Stimulated activated CD4-positive, alpha-beta T cell treated with anti-CD3 and anti-CD28 coated beads, TNF-alpha, amount 100 ng/mL, for 1 hour (primary cell): ENCODE data around the gene KIF24.
"Not testable (repeated sequence)": the region's sequence is repeated elsewhere in the genome, so short reads cannot be mapped to it uniquely, and the experiment has no call there.

Source experiments
- DNase-seq, 3 donors: peaks; one replicate each; pipeline ENCODE4 v3.0.0-alpha.2; 2020; ENCODE audit warnings: low read depth in 3 of 3, low spot score in 1 of 3

KIF24 gene

GRCh38 chr9:34366365-34366764 lies 37.3 kb upstream of the KIF24 start:
- no peak for DNase-seq

- no peak for DNase-seq
Observed at GRCh38 chr9:34365282-34365681, 36.2 kb upstream of the KIF24 start.

DNA sequence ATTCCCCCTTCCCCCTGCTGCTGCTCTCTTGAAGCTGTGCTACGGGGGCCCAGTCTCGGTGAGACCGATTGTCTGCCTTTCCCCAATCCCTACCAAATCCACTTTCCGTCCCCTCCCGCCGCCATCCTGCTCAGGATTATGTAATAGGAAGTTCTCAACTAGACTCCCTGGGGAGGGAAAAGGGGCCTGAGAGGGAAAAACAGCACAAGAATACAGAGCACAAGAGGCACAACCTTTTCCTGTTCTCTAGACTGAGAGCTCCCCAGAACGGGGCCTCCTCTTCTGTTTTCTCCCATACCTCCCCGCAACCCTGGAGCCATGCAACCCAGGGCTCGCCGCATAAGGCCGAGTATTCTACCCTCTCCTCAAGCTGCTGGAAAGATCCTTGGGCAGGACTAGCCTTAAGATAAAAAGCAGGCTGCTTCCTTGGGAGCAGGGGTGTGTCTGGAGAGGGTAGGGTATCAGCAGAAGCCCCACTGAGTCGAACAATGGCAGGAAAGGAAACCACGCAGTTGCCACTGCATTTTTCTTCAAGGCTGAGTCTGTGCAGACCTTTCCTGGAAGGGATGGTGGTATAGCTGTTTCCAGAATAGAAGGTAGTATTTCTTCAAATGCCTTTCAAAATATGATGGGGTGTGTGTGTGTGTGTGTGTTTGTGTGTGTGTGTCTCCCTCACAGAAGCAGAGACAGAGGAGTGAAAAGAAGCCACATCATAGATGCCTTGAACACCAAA lies 34.7 kb upstream of the KIF24 start:
- no peak for DNase-seq

- DNase-seq: no peak
Observed at GRCh38 chr9:34362614-34363214, 33.6 kb upstream of the KIF24 start.

DNA sequence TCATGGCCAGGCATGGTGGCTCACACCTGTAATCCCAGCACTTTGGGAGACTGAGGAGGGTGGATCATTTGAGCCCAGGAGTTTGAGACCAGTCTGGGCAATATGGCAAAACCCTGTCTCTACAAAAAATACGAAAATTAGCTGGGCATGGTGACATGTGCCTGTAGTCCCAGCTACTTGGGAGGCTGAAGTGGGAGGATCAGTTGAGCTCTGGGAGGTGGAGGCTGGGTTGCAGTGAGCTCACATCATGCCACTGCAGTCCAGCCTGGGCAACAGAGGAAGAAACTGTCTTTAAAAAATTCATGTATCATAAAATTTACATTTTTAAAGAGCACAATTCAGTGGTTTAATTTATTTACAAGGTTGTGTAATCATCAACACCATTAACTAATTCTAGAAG lies 23.9 kb upstream of the KIF24 start:
- DNase-seq: not testable (repeated sequence)

GRCh38 chr9:34352122-34352652 lies 23.1 kb upstream of the KIF24 start:
- DNase-seq: not testable (repeated sequence)

- DNase-seq: no peak
Observed at GRCh38 chr9:34349324-34349723, 20.3 kb upstream of the KIF24 start.

GRCh38 chr9:34347800-34348158 lies 18.7 kb upstream of the KIF24 start:
- no peak for DNase-seq

- DNase-seq: no peak
Observed at GRCh38 chr9:34346873-34347799, 18.1 kb upstream of the KIF24 start.

GRCh38 chr9:34343605-34344004 lies 14.5 kb upstream of the KIF24 start:
- DNase-seq: no peak

GRCh38 chr9:34343090-34343489 lies 14.0 kb upstream of the KIF24 start:
- no peak for DNase-seq

- DNase-seq: no peak
Observed at GRCh38 chr9:34341659-34342295, 12.7 kb upstream of the KIF24 start.

DNA sequence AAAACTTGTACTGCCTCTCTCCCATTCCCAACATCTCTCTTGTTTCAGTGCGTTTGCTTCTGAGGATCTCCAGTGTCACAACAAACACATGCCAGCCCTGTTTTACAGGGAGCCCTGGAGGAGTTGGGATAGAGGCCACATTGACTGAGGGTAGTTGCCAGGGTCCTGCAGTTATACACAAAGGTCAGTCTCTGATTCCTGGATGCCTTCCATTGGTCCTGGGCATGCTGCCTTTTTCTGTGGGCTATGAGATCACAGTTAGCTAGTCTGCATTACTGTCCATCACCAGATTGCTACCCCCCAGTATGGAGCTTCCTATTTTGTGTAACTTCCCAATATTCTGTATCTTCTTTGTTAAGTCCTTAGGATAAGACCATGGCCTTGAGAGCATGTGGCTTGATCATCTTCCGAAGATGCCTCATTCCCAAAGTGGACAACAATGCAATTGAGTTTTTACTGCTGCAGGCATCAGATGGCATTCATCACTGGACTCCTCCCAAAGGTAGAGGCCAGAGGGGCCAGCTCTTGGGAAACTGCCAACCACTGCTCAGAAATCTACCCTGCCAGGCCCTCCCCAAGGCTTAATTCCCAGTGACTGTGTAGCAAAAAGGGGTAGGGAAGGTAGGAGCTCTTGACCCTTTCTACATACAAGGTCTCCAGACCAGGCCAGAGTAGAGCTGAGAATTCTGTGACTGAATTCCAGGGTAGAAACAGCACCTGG lies 9.8 kb upstream of the KIF24 start:
- DNase-seq: no peak

GRCh38 chr9:34338079-34338478 lies 9.0 kb upstream of the KIF24 start:
- DNase-seq: not testable (repeated sequence)

DNA sequence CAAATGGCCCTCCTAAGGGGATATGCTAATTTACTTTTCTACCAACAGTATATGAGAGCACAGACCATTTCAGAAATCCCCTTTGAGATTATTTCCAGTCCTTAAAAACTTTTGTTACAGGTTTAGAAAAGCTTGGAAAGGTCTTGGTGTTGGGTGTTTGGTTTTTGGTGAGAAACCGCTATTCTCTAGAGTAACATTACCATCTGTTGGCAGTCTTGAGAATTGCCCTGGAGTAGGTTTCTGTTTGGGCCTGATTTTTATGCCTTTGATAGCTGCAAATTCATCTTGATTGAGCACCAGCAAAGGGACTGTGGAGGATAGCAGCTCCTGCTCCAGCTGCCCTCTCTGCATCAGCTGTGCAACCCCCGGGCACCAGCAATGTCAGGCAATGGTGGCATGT lies 8.3 kb upstream of the KIF24 start:
- no peak for DNase-seq

DNA sequence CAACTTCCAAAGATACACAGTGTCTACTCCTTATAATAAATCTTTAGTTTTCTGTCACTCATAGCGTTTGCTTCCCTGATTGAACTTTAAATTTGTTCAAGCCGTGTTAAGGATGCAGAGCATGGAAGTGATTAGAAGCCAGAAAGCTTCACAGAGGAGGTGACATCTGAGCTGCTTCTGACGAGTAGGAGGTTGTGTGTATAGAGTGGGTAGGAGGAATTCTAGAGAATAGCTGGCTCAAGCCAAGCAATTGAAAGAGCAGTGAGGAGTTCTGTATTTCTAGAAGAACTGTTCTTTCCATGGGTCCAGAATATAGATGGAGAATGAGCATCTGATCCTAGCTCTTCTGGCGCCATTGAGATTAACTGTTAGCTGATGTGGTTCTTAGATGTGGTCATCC lies 6.3 kb upstream of the KIF24 start:
- no peak for DNase-seq

GRCh38 chr9:34334916-34335315 lies 5.8 kb upstream of the KIF24 start:
- DNase-seq: no peak

DNA sequence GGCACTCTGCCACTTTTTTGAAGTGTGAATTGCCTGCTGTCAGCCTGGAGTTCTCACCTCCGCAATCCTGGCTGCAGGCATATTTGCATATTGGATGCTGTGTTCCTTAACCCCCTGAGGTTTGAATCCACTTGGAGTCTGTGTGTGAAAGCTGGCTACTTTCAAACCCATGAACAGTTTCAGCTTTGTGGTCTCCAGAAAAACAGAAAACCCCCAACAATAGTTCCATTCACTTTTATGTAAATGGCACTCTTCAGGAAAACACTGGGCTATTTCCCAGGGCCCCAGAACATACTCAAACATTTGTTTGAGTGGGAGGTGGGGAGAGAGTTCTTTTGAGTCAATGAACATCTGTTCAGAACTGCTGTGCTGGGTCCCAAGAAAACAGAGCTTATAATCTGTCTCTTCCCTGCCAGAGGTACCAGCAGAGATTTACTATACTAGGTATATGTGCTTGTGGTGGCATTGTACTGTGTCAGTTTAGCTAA lies 5.3 kb upstream of the KIF24 start:
- DNase-seq: no peak

- no peak for DNase-seq
Observed at GRCh38 chr9:34333836-34334235, 4.8 kb upstream of the KIF24 start.
